ENCODE data around the gene RAMP2. TPM values are rescaled to one million over a fixed set of nuclear protein-coding genes. Genes with fewer than 3 reads are reported as not detected.

Gene RAMP2
- polyA plus RNA-seq, 1 donor (not counting 4 experiments of a cell fraction or from before 2014, with no cell fraction given): not detected

DNA sequence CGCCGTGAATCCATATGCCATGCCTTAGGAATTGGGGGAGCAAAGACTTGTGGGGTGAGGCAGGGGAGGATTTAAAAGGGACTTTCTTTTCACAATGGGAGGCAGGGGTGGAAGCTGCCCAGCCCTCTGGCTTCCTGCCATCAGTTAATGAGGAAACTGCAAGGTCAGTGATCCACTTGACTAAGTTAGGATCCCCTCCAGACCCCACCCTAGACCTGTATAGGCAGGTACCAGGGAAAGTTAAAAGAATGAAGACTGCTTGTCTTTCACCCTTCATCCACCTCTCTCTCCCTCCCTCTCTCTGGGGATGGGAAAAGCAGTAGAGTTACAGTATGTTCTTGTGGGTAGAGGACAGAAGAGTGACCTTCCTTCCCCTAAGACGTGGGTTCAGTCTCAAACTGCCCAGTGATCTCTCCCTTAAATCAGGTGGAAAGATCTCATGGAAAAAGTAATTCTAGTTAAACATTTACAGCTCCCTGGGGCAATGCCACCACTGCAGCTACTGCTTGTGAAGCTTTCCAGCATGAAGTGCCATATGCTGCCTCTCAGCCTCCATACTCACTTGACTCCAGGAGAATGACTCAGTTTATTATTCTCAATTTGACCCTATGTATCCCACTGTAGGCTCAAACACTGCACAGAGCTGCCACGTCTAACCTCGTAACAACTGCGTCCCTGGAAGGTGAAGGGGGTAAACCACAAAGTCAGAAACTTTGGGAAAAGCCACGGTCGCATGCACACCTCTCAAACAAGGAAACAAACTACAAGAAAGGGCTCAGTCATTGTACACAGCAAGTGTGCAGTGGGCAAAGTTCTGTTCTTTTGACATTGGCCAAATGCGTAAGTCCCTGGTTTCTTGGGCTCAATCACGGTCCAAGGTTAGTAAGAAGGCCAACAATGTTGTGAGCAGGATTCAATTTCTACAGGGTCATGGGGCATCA, 36.3 kb downstream of the RAMP2 start:
- no peak for DNase-seq (ENCODE audit: low read depth, low spot score)
- FAIRE-seq: no peak
- Histone ChIP-seq H3K4me3 (ENCODE audit: control insufficient read depth in 2 of 3, extremely low read depth in 1 of 3, insufficient read depth in 2 of 3, low read depth in 1 of 3, low read length in 3 of 3) (peak overlapping the region; percentile 79 to 90 (median 84)), H2AFZ (ENCODE audit: control insufficient read depth, low read length) (no peak overlapping the region), H3K27me3 (ENCODE audit: control insufficient read depth, extremely low read depth, insufficient read depth, low read length) (no peaks in the 10 kb centered on the region), H3K9me1 (ENCODE audit: control insufficient read depth, extremely low read depth, insufficient read depth, low read length) (no peaks in the 10 kb centered on the region), H3K4me2 (ENCODE audit: control insufficient read depth, extremely low read depth, insufficient read depth, low read depth, low read length) (peak overlapping the region; percentile 68), H3K4me1 (ENCODE audit: control insufficient read depth, extremely low read depth, insufficient read depth, low read length) (peaks cover 14% of the 10 kb centered on the region), H3K79me2 (ENCODE audit: control insufficient read depth, insufficient read depth, low read length) (peaks cover 4% of the 10 kb centered on the region), H3K36me3 (ENCODE audit: control insufficient read depth in 2 of 2, extremely low read depth in 1 of 2, insufficient read depth in 2 of 2, low read length in 2 of 2) (peaks cover 0 to 5% of the 10 kb centered on the region in 2 experiments), H3K9ac (ENCODE audit: control insufficient read depth, extremely low read depth, insufficient read depth, low read length) (peak overlapping the region; percentile 85), H3K27ac (ENCODE audit: control insufficient read depth, insufficient read depth, low read length) (no peak overlapping the region), H3K9me3 (ENCODE audit: control insufficient read depth, low read depth, low read length) (no peaks in the 10 kb centered on the region), H4K20me1 (ENCODE audit: control insufficient read depth, extremely low read depth, insufficient read depth, low read length) (no peaks in the 10 kb centered on the region)
- dilution Hi-C loops (cut with MboI; ENCODE audit: extremely low pct_ligation_motif_present, low sequenced_read_pairs): no loop called here
- no peak for TF ChIP-seq EZH2 (IDR thresholded peaks at IDR 0.05; ENCODE audit: low read length)
- TF ChIP-seq, protein P1, sequence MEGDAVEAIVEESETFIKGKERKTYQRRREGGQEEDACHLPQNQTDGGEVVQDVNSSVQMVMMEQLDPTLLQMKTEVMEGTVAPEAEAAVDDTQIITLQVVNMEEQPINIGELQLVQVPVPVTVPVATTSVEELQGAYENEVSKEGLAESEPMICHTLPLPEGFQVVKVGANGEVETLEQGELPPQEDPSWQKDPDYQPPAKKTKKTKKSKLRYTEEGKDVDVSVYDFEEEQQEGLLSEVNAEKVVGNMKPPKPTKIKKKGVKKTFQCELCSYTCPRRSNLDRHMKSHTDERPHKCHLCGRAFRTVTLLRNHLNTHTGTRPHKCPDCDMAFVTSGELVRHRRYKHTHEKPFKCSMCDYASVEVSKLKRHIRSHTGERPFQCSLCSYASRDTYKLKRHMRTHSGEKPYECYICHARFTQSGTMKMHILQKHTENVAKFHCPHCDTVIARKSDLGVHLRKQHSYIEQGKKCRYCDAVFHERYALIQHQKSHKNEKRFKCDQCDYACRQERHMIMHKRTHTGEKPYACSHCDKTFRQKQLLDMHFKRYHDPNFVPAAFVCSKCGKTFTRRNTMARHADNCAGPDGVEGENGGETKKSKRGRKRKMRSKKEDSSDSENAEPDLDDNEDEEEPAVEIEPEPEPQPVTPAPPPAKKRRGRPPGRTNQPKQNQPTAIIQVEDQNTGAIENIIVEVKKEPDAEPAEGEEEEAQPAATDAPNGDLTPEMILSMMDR (optimal IDR thresholded peaks at IDR 0.05 in 1 of 3, IDR thresholded peaks at IDR 0.05 in 1 of 3, conservative IDR thresholded peaks at IDR 0.05 in 1 of 3; ENCODE audit: extremely low read depth in 1 of 3, insufficient read depth in 2 of 3, low read length in 3 of 3): no peak

DNA sequence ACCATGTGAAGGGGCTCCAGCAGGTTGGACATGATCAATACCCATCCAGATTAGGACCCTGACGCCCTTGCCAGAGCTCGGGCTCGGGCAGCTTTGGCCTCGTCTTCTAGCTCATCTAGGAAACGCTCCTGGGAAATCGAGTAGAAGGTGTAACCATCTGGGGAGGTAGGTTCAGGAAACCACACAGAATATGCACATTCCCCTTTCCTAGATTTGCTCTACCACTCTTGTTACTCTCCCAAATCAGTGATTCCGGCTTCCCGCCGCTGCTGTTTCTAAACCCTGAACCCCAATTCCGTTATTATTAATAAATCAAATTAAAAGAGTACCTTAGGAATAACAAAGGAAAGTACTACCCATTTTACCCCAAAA, 37.0 kb downstream of the RAMP2 start:
- TF ChIP-seq EZH2 (IDR thresholded peaks at IDR 0.05; ENCODE audit: low read length): no peak
- TF ChIP-seq, protein P1 (optimal IDR thresholded peaks at IDR 0.05 in 1 of 3, IDR thresholded peaks at IDR 0.05 in 1 of 3, conservative IDR thresholded peaks at IDR 0.05 in 1 of 3; ENCODE audit: extremely low read depth in 1 of 3, insufficient read depth in 2 of 3, low read length in 3 of 3): no peak
- no peak for DNase-seq (ENCODE audit: low read depth, low spot score)
- no peaks in the 10 kb centered on the region for H4K20me1 ChIP-seq (ENCODE audit: control insufficient read depth, extremely low read depth, insufficient read depth, low read length)

More for the DNA sequence above, 37.0 kb downstream of the RAMP2 start:
- Histone ChIP-seq H3K27ac (ENCODE audit: control insufficient read depth, insufficient read depth, low read length) (peak overlapping the region; percentile 51), H3K9ac (ENCODE audit: control insufficient read depth, extremely low read depth, insufficient read depth, low read length) (peak overlapping the region; percentile 85), H3K9me1 (ENCODE audit: control insufficient read depth, extremely low read depth, insufficient read depth, low read length) (no peaks in the 10 kb centered on the region), H3K4me3 (ENCODE audit: control insufficient read depth in 2 of 3, extremely low read depth in 1 of 3, insufficient read depth in 2 of 3, low read depth in 1 of 3, low read length in 3 of 3) (peak overlapping the region; percentile 79 to 90 (median 84)), H3K4me1 (ENCODE audit: control insufficient read depth, extremely low read depth, insufficient read depth, low read length) (peaks cover 14% of the 10 kb centered on the region), H3K27me3 (ENCODE audit: control insufficient read depth, extremely low read depth, insufficient read depth, low read length) (no peaks in the 10 kb centered on the region), H3K36me3 (ENCODE audit: control insufficient read depth in 2 of 2, extremely low read depth in 1 of 2, insufficient read depth in 2 of 2, low read length in 2 of 2) (peaks cover 0 to 5% of the 10 kb centered on the region in 2 experiments), H2AFZ (ENCODE audit: control insufficient read depth, low read length) (peak overlapping the region; percentile 97), H3K79me2 (ENCODE audit: control insufficient read depth, insufficient read depth, low read length) (peaks cover 4% of the 10 kb centered on the region), H3K4me2 (ENCODE audit: control insufficient read depth, extremely low read depth, insufficient read depth, low read depth, low read length) (peak overlapping the region; percentile 68), H3K9me3 (ENCODE audit: control insufficient read depth, low read depth, low read length) (no peaks in the 10 kb centered on the region)
- dilution Hi-C loops (cut with MboI; ENCODE audit: extremely low pct_ligation_motif_present, low sequenced_read_pairs): no loop called here
- no peak for FAIRE-seq
